SJCRH30 (cell line): ENCODE measurements around the gene SLC66A2. TPM values are rescaled to one million over a fixed set of nuclear protein-coding genes. Genes with fewer than 3 reads are reported as not detected.

Experiments
- DNase-seq, 2 experiments: peaks; one replicate each; pipeline ENCODE4 v3.0.0-alpha.2; 2015 to 2020
- H3K27ac ChIP-seq: fragments of 250-450 bp; sonication (Bioruptor Pico); 2 replicates; pipeline ENCODE4 v1.5.1; 2020; ENCODE audit warnings: mild to moderate bottlenecking, moderate library complexity
- H3K27me3 ChIP-seq: fragments of 250-450 bp; sonication (Bioruptor Pico); 2 replicates; pipeline ENCODE4 v1.5.1; 2020; ENCODE audit warnings: mild to moderate bottlenecking, moderate library complexity
- H3K36me3 ChIP-seq: fragments of 250-450 bp; sonication (Bioruptor Pico); 2 replicates; pipeline ENCODE4 v1.5.1; 2020; ENCODE audit warnings: mild to moderate bottlenecking, moderate library complexity
- H3K4me1 ChIP-seq: fragments of 250-450 bp; sonication (Bioruptor Pico); 2 replicates; pipeline ENCODE4 v1.5.1; 2020; ENCODE audit warnings: mild to moderate bottlenecking, moderate library complexity
- H3K4me3 ChIP-seq: fragments of 250-450 bp; sonication (Bioruptor Pico); 2 replicates; pipeline ENCODE4 v1.5.1; 2020; ENCODE audit warnings: mild to moderate bottlenecking, moderate library complexity
- H3K9me3 ChIP-seq: fragments of 250-450 bp; sonication (Bioruptor Pico); replicated peaks from 2 replicates; pipeline ENCODE4 v1.5.1; 2020; ENCODE audit warnings: mild to moderate bottlenecking, moderate library complexity
- total RNA-seq: library from RNA; depleted of rRNA; stranded (reverse); fragments of >200 nt; shearing (Covaris generic); gene quantifications from 2 replicates; pipeline ENCODE4 v1.2.3, GENCODE V29; 2014

The SLC66A2 gene
- total RNA-seq, 1 experiment from 2014 or later = 16.3 TPM

DNA sequence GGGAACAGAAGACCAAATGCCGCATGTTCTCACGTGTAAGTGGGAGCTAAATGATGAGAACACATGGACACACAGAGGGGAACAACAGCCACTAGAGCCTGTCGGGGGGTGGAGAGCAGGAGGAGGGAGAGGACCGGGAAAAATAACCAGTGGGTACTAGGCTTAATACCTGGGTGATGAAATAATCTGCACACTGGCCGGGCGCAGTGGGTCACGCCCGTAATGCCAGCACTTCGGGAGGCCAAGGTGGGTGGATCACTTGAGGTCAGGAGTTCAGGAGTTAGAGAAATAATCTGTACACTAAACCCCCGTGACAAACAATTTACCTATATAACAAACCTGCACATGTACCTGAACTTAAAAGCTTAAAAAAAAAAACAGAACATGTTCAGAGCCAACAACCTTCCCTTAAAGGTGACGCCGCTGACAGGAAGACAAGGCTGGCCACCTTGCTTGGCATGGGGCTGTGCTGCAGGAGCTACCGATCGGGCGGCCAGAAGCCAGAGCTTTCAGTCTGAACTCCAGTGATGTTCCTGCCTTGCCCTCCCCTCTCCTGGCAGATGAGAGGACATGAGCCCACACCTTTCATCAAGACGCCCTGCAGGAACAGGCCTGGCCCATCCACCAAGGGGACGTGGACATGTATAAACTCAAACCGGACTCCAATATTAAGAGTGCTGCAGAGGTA is 11.2 kb downstream of the SLC66A2 start:
- no peaks in the 10 kb centered on the region for H3K27me3 ChIP-seq
- no peaks in the 10 kb centered on the region for H3K4me1 ChIP-seq
- H3K27ac ChIP-seq = no peak overlapping the region
- no peaks in the 10 kb centered on the region for H3K9me3 ChIP-seq
- H3K36me3 ChIP-seq = no peaks in the 10 kb centered on the region
- no peak for DNase-seq
- no peak overlapping the region for H3K4me3 ChIP-seq

DNA sequence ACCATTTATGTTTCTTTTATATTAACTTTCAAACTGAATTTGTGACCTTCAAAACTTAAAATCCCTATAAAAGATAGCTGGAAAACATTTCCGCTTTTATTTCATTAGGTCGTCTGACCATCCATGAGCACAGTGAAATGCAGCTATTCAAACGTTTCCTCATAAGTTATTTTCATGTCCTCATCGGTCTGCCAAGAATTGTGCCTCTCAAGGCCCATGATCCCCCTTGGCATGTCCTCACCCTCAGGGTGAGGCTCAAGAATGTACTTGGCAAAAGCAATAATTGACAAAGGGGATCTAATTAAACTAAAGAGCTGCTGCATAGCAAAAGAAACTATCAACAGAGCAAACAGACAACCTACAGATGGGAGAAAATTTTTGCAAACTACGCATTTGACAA is 12.4 kb downstream of the SLC66A2 start:
- no peaks in the 10 kb centered on the region for H3K9me3 ChIP-seq
- H3K36me3 ChIP-seq = no peaks in the 10 kb centered on the region
- no peak overlapping the region for H3K27ac ChIP-seq
- H3K4me1 ChIP-seq = no peaks in the 10 kb centered on the region
- DNase-seq = no peak
- no peak overlapping the region for H3K4me3 ChIP-seq
- H3K27me3 ChIP-seq = no peaks in the 10 kb centered on the region

DNA sequence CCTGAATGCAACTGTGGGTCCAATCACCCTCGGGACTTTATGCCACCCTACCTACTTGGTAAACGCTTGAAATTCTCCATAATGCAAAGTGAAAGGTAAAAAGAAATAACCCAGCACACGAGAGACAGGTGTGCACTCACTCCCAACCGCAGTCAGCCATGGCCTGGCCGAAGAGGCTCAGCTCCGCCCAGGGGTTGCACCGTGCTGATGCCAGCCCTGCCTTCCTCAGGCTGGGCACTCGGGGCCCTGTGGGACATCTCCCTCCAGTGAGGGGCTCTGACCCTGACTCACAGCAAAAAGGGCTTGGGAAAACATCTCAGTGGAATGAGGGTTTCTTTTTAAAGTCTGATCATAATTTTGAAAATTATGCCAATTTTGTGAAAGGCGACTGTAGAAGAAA is 13.3 kb downstream of the SLC66A2 start:
- H3K4me3 ChIP-seq = no peak overlapping the region
- H3K9me3 ChIP-seq = peaks cover 3% of the 10 kb centered on the region; the same call in 1 of the 2 replicates
- H3K4me1 ChIP-seq = no peaks in the 10 kb centered on the region
- DNase-seq = no peak
- no peaks in the 10 kb centered on the region for H3K27me3 ChIP-seq
- no peak overlapping the region for H3K27ac ChIP-seq
- H3K36me3 ChIP-seq = no peaks in the 10 kb centered on the region

DNA sequence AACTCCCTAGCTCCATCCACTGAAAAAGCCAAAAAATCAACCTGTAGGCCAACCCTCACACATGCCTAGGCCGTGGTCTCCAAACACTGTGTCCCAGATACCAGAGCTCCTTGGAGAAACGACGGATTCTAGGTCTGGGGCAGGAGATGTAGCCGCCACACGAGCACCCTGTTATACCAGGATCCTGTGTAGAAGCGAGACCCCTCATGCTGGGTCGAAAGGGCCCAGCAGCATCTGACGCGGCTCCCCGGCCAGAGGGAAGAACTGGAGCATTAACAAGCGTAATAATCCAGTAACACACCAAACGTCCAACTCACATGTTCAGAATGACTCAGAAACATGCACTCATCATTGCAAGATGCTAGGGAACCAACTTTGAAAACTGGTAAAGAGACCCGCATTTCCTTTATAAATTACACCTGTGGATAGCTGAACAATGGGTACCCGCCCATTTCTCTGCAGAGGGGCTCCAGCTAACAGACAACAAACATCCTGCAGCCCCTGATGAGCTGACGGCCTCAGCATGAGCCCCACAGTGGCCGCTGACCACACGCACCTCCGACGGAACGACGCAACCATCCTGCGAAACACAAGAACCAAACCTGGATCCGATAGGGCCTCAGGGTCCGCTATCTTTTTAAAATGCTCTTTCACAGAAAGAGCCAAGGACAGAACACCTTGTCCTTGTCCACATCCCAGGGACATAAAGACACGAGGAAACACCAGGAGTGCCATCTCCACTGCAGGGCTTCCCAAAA is 14.2 kb downstream of the SLC66A2 start:
- Histone ChIP-seq H3K27ac (no peak overlapping the region), H3K27me3 (no peaks in the 10 kb centered on the region), H3K9me3 (peaks cover 8% of the 10 kb centered on the region; the same call in 1 of the 2 replicates), H3K36me3 (no peaks in the 10 kb centered on the region), H3K4me3 (no peak overlapping the region), H3K4me1 (no peaks in the 10 kb centered on the region)
- no peak for DNase-seq

DNA sequence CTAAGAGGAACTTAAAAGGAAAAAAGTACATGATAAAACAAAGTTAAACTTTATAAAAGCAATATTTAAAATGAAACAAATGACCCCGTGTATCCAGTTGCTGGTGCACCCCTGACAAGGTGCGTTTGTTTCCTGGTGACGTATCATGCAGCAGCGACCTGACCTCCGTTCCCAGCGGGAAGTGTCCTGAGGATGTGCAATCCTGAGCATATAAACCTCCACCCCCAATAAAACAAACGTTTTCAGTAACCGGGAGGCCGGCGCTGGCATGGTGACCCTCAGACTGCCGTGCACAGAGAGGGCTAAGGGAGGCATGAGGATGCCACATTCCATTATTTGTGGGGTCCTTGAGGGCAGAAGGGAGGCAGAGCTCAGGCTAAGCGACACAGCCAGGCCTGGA is 14.8 kb downstream of the SLC66A2 start:
- Histone ChIP-seq H3K9me3 (peaks cover 8% of the 10 kb centered on the region; the same call in 1 of the 2 replicates), H3K36me3 (no peaks in the 10 kb centered on the region), H3K4me3 (no peak overlapping the region), H3K27ac (no peak overlapping the region), H3K27me3 (no peaks in the 10 kb centered on the region), H3K4me1 (no peaks in the 10 kb centered on the region)
- DNase-seq = no peak

DNA sequence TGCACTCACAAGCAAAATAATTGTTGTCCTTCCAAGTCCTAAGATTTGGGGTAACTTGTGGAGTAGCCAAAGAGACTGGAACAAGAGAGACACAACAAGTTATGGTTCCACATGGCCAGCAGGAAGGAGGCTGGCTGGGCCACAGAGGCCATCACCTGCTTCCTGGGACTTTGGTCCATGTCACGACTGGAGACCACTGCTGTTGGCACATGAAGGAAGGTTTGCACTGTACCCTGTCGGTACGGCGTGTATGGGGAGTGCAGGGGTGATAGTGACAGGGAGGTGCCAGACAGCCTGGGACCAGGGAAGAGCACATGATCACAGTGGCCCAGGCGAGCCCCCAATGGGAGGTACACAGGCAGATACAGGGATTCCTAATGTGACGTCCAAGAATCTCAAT is 15.5 kb downstream of the SLC66A2 start:
- DNase-seq = no peak
- no peaks in the 10 kb centered on the region for H3K27me3 ChIP-seq
- H3K9me3 ChIP-seq = peaks cover 8% of the 10 kb centered on the region; the same call in 1 of the 2 replicates
- H3K27ac ChIP-seq = no peak overlapping the region
- H3K36me3 ChIP-seq = no peaks in the 10 kb centered on the region
- H3K4me1 ChIP-seq = no peaks in the 10 kb centered on the region
- H3K4me3 ChIP-seq = no peak overlapping the region

DNA sequence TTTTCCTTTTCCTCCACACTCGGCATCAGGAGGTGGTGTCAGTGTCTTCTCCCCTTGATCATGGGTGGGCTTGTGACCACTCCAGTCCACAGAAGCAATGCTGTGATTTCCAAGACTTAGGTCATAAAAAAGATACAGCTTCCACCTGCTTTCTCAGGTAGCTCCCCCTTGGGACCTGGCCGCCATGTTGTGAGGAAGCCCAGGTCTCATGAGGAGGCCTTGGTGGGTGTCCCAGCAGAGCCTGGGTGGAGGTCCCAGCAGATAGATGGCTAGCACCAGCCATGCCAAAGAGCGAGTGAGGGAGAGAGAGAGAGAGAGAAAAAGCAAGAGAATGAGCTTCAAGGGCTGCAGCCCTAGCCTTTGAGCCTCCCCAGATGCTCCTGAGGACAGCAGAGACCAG is 16.0 kb downstream of the SLC66A2 start:
- Histone ChIP-seq H3K27me3 (no peaks in the 10 kb centered on the region), H3K36me3 (no peaks in the 10 kb centered on the region), H3K4me3 (no peak overlapping the region), H3K27ac (no peak overlapping the region), H3K9me3 (peaks cover 8% of the 10 kb centered on the region; the same call in 1 of the 2 replicates), H3K4me1 (no peaks in the 10 kb centered on the region)
- DNase-seq = no peak

DNA sequence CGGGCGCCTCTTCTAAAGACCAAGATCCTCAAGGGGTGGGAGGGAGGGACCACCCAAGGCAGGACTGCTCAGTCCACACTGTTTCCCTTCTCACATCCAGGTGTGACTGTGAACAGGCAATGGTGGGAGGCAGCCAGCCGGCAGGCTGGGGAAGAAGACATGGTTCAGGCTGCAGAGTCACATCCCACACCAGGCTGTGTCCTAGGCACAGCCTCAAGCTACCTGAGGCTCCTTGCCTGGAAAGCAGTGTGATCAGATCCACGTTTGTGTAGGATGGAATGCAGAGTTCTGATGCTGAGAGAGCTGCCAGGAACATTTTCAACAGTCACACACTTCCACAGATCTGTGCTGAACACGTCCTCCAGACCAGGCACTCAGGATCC is 16.4 kb downstream of the SLC66A2 start:
- Histone ChIP-seq H3K4me1 (no peaks in the 10 kb centered on the region), H3K27ac (no peak overlapping the region), H3K27me3 (no peaks in the 10 kb centered on the region), H3K36me3 (no peaks in the 10 kb centered on the region), H3K4me3 (no peak overlapping the region), H3K9me3 (peaks cover 8% of the 10 kb centered on the region; the same call in 1 of the 2 replicates)
- no peak for DNase-seq

DNA sequence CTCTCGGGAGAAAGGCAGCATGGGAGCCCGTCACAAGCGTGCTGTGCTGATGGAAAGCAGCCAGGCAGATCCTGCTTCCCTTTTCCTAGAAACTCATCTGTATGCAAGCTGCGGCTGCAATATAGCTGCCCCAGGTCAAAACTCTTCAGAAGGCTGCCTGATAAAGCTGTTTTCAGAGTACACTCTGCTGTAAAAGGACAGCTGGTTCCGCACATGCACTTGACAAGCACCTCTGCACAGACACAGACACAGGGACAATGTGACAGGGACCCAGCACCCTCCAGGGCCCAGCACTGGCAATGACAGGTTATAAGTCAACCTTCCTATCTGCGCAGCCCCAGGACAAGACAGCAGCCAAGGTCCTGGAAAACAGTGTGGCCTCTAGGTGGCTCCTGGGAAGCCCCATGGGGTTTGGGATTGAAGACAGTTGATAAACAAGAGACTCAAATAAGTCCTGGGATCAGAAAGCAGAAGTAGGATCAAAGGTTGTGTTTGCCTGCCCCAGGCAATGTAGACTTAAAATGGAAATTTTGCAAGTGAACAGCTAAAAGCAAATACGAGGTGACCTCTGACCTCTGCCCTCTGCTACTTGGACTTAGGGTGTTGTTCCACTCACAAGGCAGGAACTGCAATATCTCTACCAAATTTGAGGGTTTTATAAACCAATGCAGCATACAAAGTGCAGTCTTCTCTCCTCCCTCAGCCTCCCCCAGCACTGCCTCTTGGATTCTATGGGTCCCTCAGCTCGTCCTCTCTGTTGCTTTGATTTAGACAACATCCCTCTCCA is 16.9 kb downstream of the SLC66A2 start:
- Histone ChIP-seq H3K27me3 (no peaks in the 10 kb centered on the region), H3K9me3 (peaks cover 14% of the 10 kb centered on the region; the same call in 1 of the 2 replicates), H3K36me3 (no peaks in the 10 kb centered on the region), H3K27ac (no peak overlapping the region), H3K4me3 (no peak overlapping the region), H3K4me1 (no peaks in the 10 kb centered on the region)
- no peak for DNase-seq

DNA sequence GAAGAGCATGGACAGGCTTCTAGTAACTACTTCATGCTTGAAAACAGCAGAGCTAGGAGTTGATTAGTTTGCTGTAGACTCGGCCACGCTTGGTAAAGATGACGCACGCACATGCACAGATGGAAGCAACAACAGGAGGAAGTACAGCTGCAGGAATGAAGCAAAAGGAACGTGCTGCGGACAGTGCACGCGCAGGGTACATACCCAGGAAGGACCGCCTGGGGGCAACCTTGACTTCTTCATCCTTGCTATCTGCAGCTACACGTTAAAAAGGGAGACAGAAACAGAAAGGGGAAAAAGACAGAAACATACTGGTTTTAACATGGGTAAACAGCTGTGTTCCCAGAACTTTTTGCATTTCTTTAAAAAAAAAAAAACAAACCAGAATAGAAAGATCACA is 17.7 kb downstream of the SLC66A2 start:
- H3K4me3 ChIP-seq = no peak overlapping the region
- H3K9me3 ChIP-seq = peaks cover 16% of the 10 kb centered on the region; the same call in 1 of the 2 replicates
- no peaks in the 10 kb centered on the region for H3K4me1 ChIP-seq
- H3K27me3 ChIP-seq = no peaks in the 10 kb centered on the region
- H3K27ac ChIP-seq = no peak overlapping the region
- DNase-seq = no peak
- H3K36me3 ChIP-seq = no peaks in the 10 kb centered on the region

DNA sequence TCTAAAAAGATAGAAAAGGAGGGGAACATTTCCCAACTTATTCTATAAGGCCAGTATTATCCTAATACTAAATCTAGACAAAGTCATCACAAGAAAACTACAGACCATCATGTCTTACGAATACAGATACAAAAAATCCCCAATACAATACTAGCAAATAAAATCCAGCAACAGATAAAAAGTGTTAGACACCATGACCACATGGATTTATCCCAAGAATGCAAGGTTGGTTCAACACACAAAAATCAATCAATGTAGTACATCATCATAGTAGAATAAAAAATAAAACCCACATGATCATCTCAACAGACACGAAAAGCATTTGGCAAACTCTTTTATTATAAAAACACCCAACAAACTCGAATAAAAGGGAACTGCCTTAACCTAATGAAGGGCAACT is 18.5 kb downstream of the SLC66A2 start:
- Histone ChIP-seq H3K27ac (no peak overlapping the region), H3K4me3 (no peak overlapping the region), H3K4me1 (peaks cover 4% of the 10 kb centered on the region; the same call in 1 of the 2 replicates), H3K36me3 (no peaks in the 10 kb centered on the region), H3K27me3 (no peaks in the 10 kb centered on the region), H3K9me3 (peaks cover 16% of the 10 kb centered on the region; the same call in 1 of the 2 replicates)
- DNase-seq = no peak

DNA sequence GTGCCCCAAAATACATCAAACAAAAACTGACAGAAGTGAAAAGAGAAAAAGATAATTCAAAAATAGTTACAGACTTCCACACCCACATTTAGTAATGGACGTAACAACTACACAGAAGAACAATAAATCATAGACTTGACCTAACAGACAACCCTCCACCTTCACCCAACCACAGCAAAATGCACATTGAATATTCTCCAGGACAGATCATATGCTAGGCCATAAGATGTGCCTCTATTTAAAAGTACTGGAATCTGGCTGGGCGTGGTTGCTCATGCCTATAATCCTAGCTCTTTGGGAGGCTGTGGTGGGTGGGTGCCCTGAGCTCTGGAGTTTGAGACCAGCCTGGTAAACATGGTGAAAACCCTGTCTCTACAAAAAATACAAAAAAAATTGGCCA is 20.0 kb downstream of the SLC66A2 start:
- Histone ChIP-seq H3K27ac (no peak overlapping the region), H3K9me3 (peaks cover 16% of the 10 kb centered on the region; the same call in 1 of the 2 replicates), H3K27me3 (no peaks in the 10 kb centered on the region), H3K4me3 (no peak overlapping the region), H3K4me1 (peaks cover 12% of the 10 kb centered on the region; the same call in 1 of the 2 replicates), H3K36me3 (no peaks in the 10 kb centered on the region)
- no peak for DNase-seq

DNA sequence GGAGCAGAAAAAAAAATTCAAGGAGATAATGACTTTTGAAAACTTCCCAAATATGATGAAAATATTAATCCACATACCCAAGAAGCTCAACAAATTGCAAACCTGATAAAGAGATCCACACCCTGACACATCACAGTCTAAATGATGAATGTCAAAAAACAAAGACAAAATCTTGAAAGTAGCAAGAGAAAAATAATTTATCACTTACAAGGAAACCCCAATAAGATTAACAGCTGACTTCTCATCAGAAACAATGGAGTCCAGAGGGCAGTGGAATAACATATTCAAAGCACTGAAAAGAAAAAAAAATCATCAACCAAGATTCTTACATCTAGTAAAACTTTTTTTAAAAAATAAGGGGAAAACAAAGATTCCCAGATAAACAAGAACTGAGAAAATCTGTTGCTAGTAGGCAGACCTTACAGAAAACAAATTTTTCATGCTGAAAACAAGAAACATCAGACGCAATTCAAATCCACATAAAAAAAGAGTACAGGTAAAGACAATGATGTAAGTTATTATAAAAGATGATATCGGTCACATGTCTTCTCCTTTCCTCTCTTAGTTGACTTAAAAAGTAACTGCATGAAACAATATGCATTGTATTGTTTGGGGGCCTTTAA is 21.3 kb downstream of the SLC66A2 start:
- Histone ChIP-seq H3K4me3 (no peak overlapping the region), H3K27ac (no peak overlapping the region), H3K4me1 (peaks cover 17% of the 10 kb centered on the region), H3K9me3 (peaks cover 16% of the 10 kb centered on the region; the same call in 1 of the 2 replicates), H3K27me3 (no peaks in the 10 kb centered on the region), H3K36me3 (no peaks in the 10 kb centered on the region)
- DNase-seq = no peak

DNA sequence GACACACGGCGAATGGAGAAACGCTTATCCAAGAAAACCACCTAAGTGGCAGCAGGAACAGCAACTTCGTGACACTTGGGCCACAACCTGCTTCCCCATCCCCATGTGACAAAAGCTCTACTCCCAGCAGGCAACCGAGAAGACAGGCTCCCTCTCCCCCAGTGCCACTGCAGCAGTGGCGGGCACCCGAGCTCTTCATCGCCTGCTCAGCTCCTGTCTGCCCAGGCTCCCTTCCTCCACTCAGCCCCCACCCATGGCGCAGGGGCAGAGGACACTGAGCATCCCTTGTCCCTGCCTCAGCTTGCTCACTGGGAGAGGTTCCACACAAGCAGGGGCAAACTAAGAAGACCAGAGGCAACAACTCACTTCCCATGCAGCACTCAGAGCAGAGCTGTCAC is 22.9 kb downstream of the SLC66A2 start:
- no peak for DNase-seq
- peaks cover 19% of the 10 kb centered on the region for H3K4me1 ChIP-seq
- peaks cover 16% of the 10 kb centered on the region; the same call in 1 of the 2 replicates for H3K9me3 ChIP-seq
- no peak overlapping the region for H3K4me3 ChIP-seq
- H3K36me3 ChIP-seq = no peaks in the 10 kb centered on the region
- H3K27me3 ChIP-seq = no peaks in the 10 kb centered on the region
- peak overlapping the region; percentile 64; the same call in 1 of the 2 replicates for H3K27ac ChIP-seq
